ENCODE measurements around the gene GCFC2.

GRCh38 chr2:75641587-75641986 lies 69.1 kb downstream of the GCFC2 start:
- TF ChIP-seq CTCF (IDR thresholded peaks at IDR 0.05) (no peak), POLR2A (IDR thresholded peaks at IDR 0.05) (no peak)

Data from suprapubic skin (tissue), 3 donors.